ENCODE data around the gene CSMD2.
"Not testable (repeated sequence)": the region's sequence is repeated elsewhere in the genome, so short reads cannot be mapped to it uniquely, and the experiment has no call there.

The CSMD2 gene

GRCh38 chr1:34108269-34108668, 56.8 kb downstream of the CSMD2 start:
- DNase-seq (ENCODE audit: low spot score) = no peak

DNA sequence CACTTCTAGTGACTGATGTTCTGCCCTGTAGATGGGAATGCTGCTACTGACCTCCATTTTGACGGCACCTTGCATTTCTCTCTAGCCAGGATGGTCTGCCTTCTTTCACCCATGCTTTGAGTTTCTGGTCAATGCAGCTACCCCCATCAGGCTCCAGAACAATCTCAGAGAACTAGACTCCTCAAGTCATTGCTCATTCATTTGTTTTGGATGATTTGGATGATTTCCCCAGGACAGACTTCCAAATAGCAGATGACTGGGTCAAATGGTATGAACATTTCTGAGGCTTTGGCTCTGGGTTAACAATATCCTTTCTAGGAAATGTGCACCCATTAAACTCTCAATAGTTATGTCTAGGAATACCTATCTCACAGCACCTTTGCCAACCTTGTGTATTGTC, 63.9 kb downstream of the CSMD2 start:
- DNase-seq (ENCODE audit: low spot score) = no peak

DNA sequence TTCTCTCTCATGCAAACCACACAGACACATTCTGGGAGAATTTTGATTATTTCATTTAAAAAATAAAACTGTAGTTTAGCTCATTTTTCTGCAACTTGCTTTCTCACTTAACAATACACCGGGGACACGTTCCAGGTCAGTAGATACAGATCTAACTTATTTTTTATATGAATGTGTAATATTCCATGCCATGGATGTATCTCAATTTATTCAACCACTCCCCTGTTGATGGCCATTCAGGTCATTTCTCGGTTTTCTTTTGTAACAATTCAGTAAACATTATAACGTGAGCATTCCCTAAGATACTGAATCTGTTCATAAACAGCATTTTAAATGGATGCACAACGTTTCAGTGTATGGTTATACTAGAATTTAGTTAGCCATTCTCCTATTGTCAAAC, 64.7 kb downstream of the CSMD2 start:
- DNase-seq (ENCODE audit: low spot score) = no peak

DNA sequence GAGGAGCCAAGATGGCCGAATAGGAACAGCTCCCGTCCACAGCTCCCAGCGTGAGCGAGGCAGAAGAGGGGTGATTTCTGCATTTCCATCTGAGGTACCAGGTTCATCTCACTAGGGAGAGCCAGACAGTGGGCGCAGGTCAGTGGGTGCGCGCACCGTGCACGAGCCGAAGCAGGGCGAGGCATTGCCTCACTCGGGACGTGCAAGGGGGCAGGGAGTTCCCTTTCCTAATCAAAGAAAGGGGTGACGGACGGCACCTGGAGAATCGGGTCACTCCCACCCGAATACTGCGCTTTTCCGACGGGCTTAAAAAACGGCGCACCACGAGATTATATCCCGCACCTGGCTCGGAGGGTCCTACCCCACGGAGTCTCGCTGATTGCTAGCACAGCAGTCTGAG, 72.6 kb downstream of the CSMD2 start:
- not testable (repeated sequence) for DNase-seq (ENCODE audit: low spot score)

GRCh38 chr1:34089731-34090130, 75.3 kb downstream of the CSMD2 start:
- DNase-seq (ENCODE audit: low spot score) = no peak

DNA sequence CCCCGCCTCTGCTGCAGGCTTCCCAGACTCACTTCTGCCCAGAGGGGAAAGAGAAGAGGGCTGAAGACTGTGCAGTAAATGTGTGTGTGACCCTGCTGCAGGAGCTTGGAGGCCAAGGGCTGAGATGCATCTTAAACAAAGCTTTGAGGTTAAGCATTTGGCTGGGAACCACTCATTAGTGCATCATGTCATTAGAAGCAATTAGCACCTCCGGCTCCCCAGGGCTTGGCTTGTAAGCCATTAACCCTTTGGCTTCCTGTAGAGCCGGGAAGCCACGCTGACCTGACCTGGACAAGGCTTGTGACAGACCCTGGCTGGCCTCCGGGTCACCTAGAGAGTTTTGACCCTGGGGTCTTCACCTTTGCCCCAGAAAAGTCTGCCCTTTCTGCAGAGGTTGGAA, 77.0 kb downstream of the CSMD2 start:
- no peak for DNase-seq (ENCODE audit: low spot score)

DNA sequence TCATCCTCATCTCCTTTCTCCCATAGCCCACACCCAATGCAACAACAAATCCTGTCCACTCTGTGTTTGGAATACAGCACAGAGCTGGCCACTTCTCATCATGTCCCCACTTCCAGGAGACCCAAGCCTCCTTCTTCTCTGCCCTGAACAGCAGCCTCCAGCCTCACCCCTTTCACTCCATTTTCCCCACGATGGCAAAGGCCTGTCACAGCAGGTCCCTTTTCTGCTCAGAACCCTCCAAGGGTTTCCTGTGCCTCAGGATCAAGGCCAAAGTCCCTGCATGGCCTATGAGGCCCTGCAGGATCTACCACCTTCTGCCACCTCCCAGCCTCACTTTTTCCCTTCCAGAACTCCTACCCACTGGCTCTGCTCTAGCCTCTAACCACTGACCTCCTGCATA, 78.5 kb downstream of the CSMD2 start:
- DNase-seq (ENCODE audit: low spot score) = no peak

- no peak for DNase-seq (ENCODE audit: low spot score)
Observed at GRCh38 chr1:34083974-34084373, 81.1 kb downstream of the CSMD2 start.

DNA sequence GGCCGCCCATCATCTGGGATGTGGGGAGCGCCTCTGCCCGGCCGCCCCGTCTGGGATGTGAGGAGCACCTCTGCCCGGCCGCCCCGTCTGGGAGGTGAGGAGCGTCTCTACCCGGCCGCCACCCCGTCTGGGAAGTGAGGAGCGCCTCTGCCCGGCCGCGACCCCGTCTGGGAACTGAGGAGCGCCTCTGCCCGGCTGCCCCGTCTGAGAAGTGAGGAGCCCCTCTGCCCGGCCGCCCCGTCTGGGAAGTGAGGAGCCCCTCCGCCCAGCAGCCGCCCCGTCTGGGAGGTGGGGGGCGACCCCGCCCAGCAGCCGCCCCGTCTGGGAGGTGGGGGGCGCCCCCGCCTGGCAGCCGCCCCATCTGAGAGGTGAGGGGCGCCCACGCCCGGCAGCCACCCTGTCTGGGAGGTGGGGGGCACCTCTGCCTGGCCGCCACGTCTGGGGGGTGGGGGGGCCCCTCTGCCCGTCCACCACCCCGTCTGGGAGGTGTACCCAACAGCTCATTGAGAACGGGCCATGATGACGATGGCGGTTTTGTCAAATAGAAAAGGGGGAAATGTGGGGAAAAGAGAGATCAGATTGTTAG, 82.9 kb downstream of the CSMD2 start:
- DNase-seq (ENCODE audit: low spot score) = not testable (repeated sequence)

- no peak for DNase-seq (ENCODE audit: low spot score)
Observed at GRCh38 chr1:34078383-34078782, 86.6 kb downstream of the CSMD2 start.

DNA sequence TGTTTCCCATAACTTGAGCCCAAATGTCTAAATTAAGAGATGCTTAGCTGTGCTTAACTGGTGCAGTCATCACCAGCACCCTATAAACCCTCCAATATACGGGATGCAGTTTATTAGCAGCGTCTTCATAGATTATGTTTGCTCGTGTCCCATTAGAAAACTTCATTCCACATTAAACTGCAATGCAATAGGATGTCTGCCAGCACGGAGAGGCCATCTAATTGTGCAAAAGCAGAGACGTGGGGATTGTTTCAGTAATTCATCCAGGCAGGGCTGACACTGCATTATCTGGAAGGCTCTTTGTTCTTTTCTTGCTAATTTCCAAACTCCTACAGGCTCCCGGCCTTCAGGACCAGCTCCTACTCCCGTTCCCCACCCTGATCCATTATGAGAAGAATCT, 89.5 kb downstream of the CSMD2 start:
- DNase-seq (ENCODE audit: low spot score) = no peak

- DNase-seq (ENCODE audit: low spot score) = no peak
Observed at GRCh38 chr1:34073028-34073695, 91.9 kb downstream of the CSMD2 start.

DNA sequence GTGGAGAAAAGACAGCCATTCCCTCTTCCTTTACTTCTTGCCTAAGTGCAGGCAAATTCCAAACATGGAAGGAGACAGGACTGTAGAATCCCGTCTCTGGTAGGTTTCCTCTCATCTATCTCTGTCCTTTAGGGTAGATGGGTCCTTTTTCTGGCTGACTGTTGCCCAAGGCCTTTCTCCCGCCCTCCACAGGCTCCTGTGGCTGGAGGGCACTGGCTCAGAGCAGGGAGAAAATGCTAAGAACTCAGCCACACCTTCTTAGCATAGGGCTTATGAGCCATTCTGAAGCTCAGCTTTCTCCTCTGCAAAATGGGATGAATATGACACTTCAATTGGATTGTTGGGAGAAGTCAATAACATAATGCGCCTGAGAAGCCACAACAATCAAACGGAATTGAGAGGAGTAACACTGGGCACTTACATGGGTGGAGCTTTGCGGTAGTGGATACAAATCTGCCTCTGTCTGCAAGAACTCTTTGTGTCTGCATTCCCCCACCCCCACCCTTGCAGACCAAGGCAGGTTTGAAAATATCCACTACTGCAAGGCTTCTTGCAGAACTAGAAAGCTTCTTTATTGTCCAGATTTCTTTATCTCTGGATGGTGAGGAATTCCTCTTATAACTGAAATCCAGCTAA, 94.7 kb downstream of the CSMD2 start:
- DNase-seq (ENCODE audit: low spot score) = no peak

DNA sequence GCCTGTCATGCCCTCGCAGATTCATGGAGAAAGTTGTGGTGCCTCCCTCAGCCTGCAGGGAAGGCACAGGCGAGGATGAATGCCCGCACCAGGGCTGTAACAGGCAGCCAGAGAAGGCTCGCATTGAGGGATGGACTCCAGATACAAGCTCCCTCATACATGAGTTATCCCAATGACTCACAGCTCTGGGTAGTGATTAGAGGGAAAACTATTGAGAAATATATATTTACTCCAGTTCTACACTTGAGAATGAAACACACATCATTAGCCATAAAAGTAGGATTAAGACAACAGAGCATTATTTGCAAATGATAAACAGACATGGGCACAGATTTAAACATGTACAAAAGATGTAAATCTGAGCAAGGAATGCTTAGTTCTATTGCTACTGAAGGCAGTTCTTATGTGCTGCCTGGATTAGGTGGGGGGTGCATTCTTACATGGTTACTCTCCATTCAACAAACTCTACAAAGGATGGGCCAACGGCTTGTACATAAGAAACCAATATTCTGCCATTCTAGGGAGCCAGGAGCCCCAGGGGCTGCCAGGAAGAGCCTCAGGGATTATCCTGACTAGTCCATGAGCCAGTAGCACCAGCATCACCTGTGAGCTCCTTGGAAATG, 97.9 kb downstream of the CSMD2 start:
- DNase-seq (ENCODE audit: low spot score) = no peak

DNA sequence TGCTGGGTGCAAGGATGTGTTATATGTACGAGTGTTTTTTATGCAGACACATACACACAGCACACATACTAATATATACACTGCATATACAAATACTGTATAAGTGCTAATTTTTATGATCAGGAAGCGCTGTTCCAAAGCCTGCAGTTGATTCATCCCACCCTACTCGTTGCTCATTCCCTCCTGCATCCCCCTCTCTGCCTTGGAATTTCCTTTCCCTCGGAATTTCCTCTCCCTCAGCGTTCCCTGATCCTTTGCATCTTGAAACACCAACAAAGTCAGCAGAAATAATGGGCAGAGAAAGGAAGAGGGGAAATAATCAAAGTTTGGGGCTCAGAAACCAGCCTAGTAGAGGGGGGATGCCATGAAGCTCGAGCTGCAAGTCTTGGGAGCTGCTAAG, 98.9 kb downstream of the CSMD2 start:
- DNase-seq (ENCODE audit: low spot score) = no peak

GRCh38 chr1:34065498-34065897, 99.5 kb downstream of the CSMD2 start:
- no peak for DNase-seq (ENCODE audit: low spot score)

GRCh38 chr1:34060901-34061415, 104.1 kb downstream of the CSMD2 start:
- no peak for DNase-seq (ENCODE audit: low spot score)

DNA sequence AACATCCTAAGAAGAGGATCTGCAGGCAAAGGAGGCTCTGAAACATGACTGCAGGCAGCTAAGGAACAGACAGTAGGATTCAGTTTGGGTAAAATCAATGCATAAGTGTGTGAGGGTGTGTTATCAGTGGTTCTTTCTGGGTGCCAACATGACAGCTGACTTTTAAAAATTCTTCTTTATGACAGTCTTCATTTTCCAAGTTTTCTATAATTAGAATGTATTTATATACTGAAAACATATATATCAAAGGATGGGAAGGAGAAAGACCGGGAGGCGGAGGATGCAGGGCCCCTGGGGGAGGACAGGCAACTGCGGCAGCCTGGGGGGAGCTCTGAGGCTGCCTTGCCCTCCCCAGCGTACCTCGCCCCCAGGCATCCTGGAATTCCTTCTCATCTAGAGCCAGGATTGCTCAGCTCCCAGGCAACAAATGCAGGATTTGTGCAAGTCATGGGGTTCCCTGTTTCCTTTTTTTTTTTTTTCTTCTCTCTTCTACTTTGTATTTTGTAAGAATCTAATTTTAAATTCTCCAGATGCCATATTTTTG, 104.8 kb downstream of the CSMD2 start:
- DNase-seq (ENCODE audit: low spot score) = no peak

GRCh38 chr1:34057347-34058130, 107.5 kb downstream of the CSMD2 start:
- no peak for DNase-seq (ENCODE audit: low spot score)

DNA sequence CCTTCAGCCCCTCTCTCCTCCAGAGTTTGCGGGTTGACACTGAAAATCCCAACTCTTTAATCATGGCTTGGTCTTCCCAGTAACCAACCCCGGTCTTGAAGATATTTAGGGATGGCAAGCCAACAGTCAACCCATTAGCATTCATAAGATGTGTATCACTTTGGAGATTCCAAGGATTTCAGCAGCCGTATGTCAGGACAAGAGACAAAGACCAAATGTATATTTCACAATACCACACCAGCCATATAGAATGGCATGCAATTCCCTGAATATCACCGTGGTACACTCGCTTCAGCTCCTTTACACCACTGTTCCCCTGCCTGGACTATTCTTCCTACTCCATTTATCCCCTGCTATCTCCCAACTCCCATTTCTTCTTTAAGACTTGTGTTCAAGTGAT, 109.2 kb downstream of the CSMD2 start:
- DNase-seq (ENCODE audit: low spot score) = no peak

DNA sequence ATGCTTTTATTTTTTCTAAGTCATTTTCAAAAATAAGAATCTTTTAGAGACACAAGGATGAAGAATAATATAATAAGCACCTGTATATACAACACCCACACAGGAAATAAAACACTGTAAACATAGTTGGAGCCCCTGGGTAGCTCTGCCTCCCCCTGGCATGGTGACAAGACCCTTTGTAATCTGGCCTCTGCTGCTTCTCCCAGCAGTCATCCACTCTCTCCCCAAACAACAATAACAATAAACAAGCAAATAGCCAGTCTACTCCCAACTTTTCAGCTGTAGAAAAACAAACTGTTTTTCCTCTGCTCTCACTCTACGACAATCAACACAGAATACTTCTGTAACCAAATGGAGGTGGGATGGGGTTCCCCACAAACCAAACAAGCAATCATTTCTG, 110.1 kb downstream of the CSMD2 start:
- DNase-seq (ENCODE audit: low spot score) = no peak

GRCh38 chr1:34053660-34054059, 111.4 kb downstream of the CSMD2 start:
- DNase-seq (ENCODE audit: low spot score) = no peak

All from CD4-positive, alpha-beta T cell treated with Interleukin-2 at 100 ng/mL for 4 hours (primary cell).